Measurements from ENCODE around the gene DUSP22. TPM values are rescaled to one million over a fixed set of nuclear protein-coding genes. Genes with fewer than 3 reads are reported as not detected.

Gene DUSP22
- total RNA-seq, 2 donors from 2014 or later = 45.1 to 54.1 TPM

DNA sequence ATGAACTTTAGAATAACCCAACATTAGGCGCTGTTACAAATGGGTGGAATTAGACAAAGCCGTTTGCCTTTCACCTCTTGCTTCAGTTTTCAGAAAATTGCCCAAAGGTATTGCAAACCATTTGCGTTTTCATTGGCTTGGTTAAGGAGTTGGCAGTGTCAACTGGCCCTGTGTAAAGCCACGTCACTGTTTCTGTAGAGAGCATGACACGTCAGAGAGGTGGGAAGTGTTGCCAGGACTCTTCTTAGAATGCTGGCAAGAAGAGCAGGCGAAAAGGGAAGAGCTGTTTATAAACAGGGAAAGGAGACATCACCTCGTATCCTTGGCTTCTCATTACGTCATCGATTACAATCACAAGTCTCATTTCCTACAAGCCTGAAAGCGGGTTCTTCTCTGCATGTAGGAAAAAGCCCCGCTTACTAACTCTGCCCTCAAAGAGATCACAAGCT is 95.0 kb downstream of the DUSP22 start:
- Histone ChIP-seq H3K9me3 (no peaks in the 10 kb centered on the region), H3K27me3 (peaks cover 8 to 12% of the 10 kb centered on the region in 2 donors), H3K36me3 (no peaks in the 10 kb centered on the region), H3K27ac (no peak overlapping the region), H3K4me1 (peaks cover 0 to 14% of the 10 kb centered on the region in 2 donors), H3K4me3 (no peak overlapping the region)
- DNase-seq (ENCODE audit: low spot score) = no peak
- no peak for TF ChIP-seq CTCF (IDR thresholded peaks at IDR 0.05)

DNA sequence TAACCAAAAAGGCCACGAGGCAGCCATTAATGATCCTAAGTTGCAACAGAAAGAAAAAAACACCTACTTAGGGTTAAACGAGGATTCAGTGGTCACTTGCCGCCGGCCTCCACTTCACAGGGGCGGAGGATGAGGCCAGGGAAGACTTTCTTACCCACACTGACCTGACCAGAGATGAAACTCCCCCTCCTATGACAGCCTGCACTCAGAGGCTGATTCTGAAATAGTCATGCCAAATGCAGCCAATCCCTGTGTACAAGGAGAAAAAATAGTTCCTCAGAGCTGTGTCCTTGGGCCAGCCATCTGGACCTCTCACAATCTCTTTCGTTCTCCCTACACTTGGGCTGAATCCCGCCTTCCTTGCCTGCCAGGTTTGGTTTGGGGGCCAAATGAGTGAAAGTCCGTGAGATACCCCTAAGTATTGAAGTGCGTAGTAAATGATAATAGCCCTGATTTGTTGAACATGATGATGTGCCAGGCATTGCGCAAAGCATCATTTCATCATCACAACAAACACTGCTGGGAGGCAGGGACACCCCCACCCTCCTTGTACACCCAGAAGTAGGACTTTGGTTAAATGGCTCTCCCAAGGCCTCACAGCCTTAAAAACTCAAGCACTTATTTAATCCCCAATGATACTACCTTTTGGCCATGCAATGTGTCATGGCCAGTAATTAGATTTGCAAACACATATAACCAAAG is 96.1 kb downstream of the DUSP22 start:
- Histone ChIP-seq H3K9me3 (no peaks in the 10 kb centered on the region), H3K36me3 (no peaks in the 10 kb centered on the region), H3K4me1 (peaks cover 0 to 25% of the 10 kb centered on the region in 2 donors), H3K27me3 (peaks cover 11 to 22% of the 10 kb centered on the region in 2 donors), H3K4me3 (no peak overlapping the region), H3K27ac (no peak overlapping the region)
- peak; percentile 66 for DNase-seq (ENCODE audit: low spot score)
- no peak for TF ChIP-seq CTCF (IDR thresholded peaks at IDR 0.05)

DNA sequence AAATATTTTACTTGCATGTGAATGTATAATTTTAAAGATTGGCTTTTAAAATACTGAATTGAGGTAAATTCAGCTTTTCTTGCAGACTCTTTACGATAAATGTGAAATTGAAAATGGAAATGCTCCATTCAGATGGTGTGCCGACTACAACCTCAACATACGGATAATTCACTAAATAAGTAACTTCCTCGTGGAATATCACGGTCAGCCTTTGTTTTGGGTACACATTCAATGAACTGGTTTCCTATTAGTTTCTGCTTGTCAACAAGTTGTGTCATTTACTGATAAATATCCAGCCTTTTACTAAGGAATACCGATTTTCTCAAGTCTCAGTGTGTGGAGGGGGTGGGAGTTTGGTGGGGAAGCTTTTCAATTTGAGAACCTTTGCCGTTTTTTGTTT is 96.9 kb downstream of the DUSP22 start:
- H3K4me3 ChIP-seq = no peak overlapping the region
- H3K9me3 ChIP-seq = no peaks in the 10 kb centered on the region
- no peak overlapping the region for H3K27ac ChIP-seq
- H3K36me3 ChIP-seq = no peaks in the 10 kb centered on the region
- no peak for DNase-seq (ENCODE audit: low spot score)
- peaks cover 0 to 32% of the 10 kb centered on the region in 2 donors for H3K4me1 ChIP-seq
- H3K27me3 ChIP-seq = peaks cover 11 to 29% of the 10 kb centered on the region in 2 donors
- no peak for TF ChIP-seq CTCF (IDR thresholded peaks at IDR 0.05)

DNA sequence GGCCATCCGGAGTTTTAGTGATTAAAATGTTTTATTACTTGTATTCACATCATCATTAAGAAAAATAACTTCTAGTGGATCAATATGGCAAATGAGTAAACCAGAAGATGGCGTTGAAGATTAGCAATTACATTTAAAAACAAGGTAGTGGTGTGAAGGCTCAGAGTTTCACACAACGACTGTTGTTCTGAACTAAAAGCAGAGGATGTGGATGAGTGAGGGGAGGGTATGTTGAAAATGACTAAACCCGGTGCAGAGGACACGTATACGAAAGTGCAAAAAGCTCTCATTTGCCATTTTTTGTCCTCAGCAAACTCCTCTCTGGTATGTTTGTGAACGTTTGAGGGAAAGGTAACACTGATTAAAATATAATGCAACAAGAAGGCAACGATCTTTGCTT is 97.3 kb downstream of the DUSP22 start:
- no peak for TF ChIP-seq CTCF (IDR thresholded peaks at IDR 0.05)
- peaks cover 11 to 29% of the 10 kb centered on the region in 2 donors for H3K27me3 ChIP-seq

GRCh38 chr6:390914-391558 is 98.7 kb downstream of the DUSP22 start:
- no peak for DNase-seq (ENCODE audit: low spot score)
- Histone ChIP-seq H3K36me3 (no peaks in the 10 kb centered on the region), H3K9me3 (no peaks in the 10 kb centered on the region), H3K4me3 (peak overlapping the region; percentile 25 to 48), H3K27ac (no peak overlapping the region), H3K4me1 (peaks cover 0 to 32% of the 10 kb centered on the region in 2 donors), H3K27me3 (peaks cover 11 to 29% of the 10 kb centered on the region in 2 donors)
- no peak for TF ChIP-seq CTCF (IDR thresholded peaks at IDR 0.05)

More for the DNA sequence above, 97.3 kb downstream of the DUSP22 start:
- no peak for DNase-seq (ENCODE audit: low spot score)
- Histone ChIP-seq H3K36me3 (no peaks in the 10 kb centered on the region), H3K4me1 (peaks cover 0 to 32% of the 10 kb centered on the region in 2 donors), H3K9me3 (no peaks in the 10 kb centered on the region), H3K4me3 (no peak overlapping the region), H3K27ac (no peak overlapping the region)
